Limb (tissue), 2 donors: ENCODE measurements around the gene CDKN3.
A peak's percentile ranks its signal among the peaks of the same experiment; 100 is the strongest.
"Not testable (repeated sequence)": the region's sequence is repeated elsewhere in the genome, so short reads cannot be mapped to it uniquely, and the experiment has no call there.

Experiments
- DNase-seq, 2 donors: peaks; one replicate each; pipeline ENCODE4 v3.0.0-alpha.2; 2016; ENCODE audit errors: extremely low spot score in 2 of 2

CDKN3 gene

GRCh38 chr14:54423991-54424390, 27.2 kb downstream of the CDKN3 start:
- no peak for DNase-seq

- no peak for DNase-seq
Measured at GRCh38 chr14:54424479-54424901, 27.7 kb downstream of the CDKN3 start.

- DNase-seq: no peak
Measured at GRCh38 chr14:54425068-54425467, 28.3 kb downstream of the CDKN3 start.

- DNase-seq: no peak
Measured at GRCh38 chr14:54425537-54426274, 28.9 kb downstream of the CDKN3 start.

GRCh38 chr14:54427871-54428270, 31.1 kb downstream of the CDKN3 start:
- DNase-seq: no peak

- no peak for DNase-seq
Measured at GRCh38 chr14:54428527-54428926, 31.7 kb downstream of the CDKN3 start.

- DNase-seq: no peak
Measured at GRCh38 chr14:54435500-54435981, 38.7 kb downstream of the CDKN3 start.

- not testable (repeated sequence) for DNase-seq
Measured at GRCh38 chr14:54437954-54438353, 41.1 kb downstream of the CDKN3 start.

GRCh38 chr14:54438703-54439102, 41.9 kb downstream of the CDKN3 start:
- DNase-seq: no peak

GRCh38 chr14:54440037-54440436, 43.2 kb downstream of the CDKN3 start:
- DNase-seq: no peak

- no peak for DNase-seq
Measured at GRCh38 chr14:54440476-54440872, 43.7 kb downstream of the CDKN3 start.

- DNase-seq: peak; percentile 96
Measured at GRCh38 chr14:54440873-54441868, 44.4 kb downstream of the CDKN3 start, which contains the start of gene CNIH1. Gene CNIH1 (minus strand): TSS chr14:54441374. CDS start chr14:54441327, 47 bp downstream.

GRCh38 chr14:54442961-54443360, 46.2 kb downstream of the CDKN3 start:
- not testable (repeated sequence) for DNase-seq

GRCh38 chr14:54443981-54444380, 47.2 kb downstream of the CDKN3 start:
- DNase-seq: peak in 1 of 2 donors; percentile 42

- no peak for DNase-seq
Measured at GRCh38 chr14:54444681-54445080, 47.9 kb downstream of the CDKN3 start.

GRCh38 chr14:54446161-54446693, 49.4 kb downstream of the CDKN3 start:
- DNase-seq: peak; percentile 36 to 56

- DNase-seq: no peak
Measured at GRCh38 chr14:54447231-54447692, 50.5 kb downstream of the CDKN3 start.

- no peak for DNase-seq
Measured at GRCh38 chr14:54450535-54450934, 53.7 kb downstream of the CDKN3 start.

GRCh38 chr14:54451121-54451601, 54.4 kb downstream of the CDKN3 start:
- DNase-seq: no peak

- no peak for DNase-seq
Measured at GRCh38 chr14:54451961-54452360, 55.2 kb downstream of the CDKN3 start.

GRCh38 chr14:54453252-54453651, 56.4 kb downstream of the CDKN3 start:
- DNase-seq: no peak
